HPDE6-E6E7 (cell line): Measurements from ENCODE around the gene CMIP.
A peak's percentile ranks its signal among the peaks of the same experiment; 100 is the strongest.
"Not testable (repeated sequence)": the region's sequence is repeated elsewhere in the genome, so short reads cannot be mapped to it uniquely, and the experiment has no call there.

ENCODE experiments used
- DNase-seq: peaks from one replicate; pipeline ENCODE4 v3.0.0; 2011; ENCODE audit warnings: missing footprints; ENCODE audit errors: extremely low spot score

Gene CMIP

DNA sequence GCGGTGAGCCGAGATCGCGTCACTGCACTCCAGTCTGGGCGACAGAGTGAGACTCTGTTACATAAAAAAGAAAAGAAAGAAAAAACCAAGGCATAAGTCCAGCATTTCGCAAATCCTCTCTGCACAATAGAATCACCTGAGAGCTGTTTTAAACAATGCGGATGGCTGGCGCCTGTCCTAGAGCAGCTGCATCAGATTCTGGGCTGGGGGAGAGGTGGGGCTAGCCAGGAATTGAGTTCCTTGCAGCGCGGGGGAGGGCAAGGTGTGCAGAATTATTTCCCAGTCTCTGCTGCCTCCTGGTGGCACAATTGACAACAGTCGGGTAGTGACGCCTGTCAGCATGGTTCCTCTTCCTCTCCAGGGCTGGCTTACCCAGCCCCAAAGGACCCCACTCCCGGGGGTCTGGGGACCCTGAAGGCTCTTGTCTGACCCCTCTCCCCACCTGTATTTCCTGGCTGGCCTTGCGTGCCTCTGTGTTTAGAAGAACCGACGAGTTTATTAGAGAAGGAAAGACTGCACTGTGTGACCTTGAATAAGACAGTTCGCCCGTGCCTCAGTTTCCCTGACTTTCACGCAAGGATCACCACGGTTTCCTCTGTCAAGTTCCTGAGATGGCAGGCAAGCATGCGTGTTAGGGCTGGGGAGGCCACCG is 293.4 kb downstream of the CMIP start:
- DNase-seq: peak; percentile 97

- no peak for DNase-seq
Observed at GRCh38 chr16:81738783-81739496, 294.3 kb downstream of the CMIP start.

- DNase-seq: no peak
Observed at GRCh38 chr16:81739503-81739902, 294.9 kb downstream of the CMIP start.

DNA sequence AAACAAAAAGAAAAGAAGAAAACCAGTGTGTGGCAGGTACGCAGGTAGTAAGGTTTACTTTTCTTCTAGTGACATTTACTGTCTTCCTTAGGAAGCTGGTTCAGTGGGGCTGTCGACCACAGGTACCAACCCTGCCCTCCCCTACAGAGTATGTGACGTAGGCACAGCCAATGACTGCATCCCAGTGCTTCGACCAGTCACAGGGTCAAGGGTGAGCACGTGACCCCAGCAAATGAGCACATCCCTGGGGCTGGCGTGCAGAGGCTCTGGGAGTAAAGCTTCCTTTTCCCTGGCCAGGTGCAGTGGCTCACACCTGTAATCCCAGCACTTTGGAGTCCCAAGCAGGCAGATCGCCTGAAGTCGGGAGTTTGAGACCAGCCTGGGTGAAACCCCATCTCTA is 295.6 kb downstream of the CMIP start:
- no peak for DNase-seq

DNA sequence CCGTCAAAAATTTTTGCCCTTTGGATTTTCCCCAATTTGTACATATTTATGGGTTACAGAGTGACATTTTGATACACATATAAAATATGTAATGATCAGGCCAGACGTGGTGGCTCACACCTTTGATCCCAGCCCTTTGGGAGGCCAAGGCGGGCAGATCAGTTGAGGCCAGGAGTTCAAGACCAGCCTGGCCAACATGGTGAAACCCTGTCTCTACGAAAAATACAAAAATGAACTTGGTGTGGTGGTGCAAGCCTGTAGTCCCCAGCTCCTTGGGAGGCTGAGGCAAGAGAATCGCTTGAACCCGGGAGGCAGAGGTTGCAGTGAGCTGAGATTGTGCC is 296.8 kb downstream of the CMIP start:
- not testable (repeated sequence) for DNase-seq

- no peak for DNase-seq
Observed at GRCh38 chr16:81744385-81744784, 299.8 kb downstream of the CMIP start.

GRCh38 chr16:81744911-81745310 is 300.3 kb downstream of the CMIP start:
- no peak for DNase-seq

DNA sequence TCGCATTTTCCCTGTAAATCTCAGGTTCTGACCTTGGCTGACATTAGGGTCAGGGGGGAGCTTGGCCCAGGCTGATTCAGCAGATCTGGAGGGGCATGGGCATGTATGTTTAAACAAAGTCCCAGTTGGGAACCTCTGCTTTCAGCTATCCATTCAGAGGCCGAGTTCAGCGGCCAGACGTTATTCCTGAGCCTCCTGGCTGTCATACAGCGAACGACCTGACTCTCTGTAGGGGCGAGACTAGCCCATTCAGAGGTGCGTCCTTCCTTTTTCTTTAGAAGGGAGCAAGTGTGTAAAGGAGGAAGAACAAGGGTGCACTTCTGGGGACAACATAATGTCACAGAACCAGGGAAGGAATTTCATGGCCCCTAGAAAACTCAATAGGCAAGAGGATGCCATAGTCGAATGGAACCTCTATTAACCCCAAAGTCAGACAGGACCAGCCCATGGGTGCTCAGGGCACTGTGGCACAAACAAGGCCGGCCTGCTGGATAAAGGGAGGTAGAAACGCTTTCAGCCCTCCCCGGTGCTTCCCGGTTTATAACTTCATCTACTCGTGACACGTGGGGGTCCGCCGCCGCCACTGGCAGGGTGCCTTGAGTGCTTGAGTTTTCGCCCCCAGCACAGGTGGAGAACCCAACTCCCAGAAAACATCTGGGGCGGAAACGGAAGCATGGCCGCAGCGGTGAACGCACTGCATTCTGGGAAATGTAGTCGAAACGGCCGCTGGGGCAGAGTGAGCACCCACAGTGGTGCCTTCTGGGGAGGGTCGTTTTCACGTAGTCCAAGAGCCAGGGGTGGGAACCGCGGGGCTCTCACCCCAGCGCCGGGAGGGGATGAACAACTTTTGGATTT is 301.3 kb downstream of the CMIP start:
- peak; percentile 79 for DNase-seq

- DNase-seq: no peak
Observed at GRCh38 chr16:81746566-81746965, 302.0 kb downstream of the CMIP start.

- no peak for DNase-seq
Observed at GRCh38 chr16:81748476-81749198, 304.0 kb downstream of the CMIP start.

- DNase-seq: no peak
Observed at GRCh38 chr16:81752225-81752875, 307.7 kb downstream of the CMIP start.

- no peak for DNase-seq
Observed at GRCh38 chr16:81752876-81753227, 308.2 kb downstream of the CMIP start.

DNA sequence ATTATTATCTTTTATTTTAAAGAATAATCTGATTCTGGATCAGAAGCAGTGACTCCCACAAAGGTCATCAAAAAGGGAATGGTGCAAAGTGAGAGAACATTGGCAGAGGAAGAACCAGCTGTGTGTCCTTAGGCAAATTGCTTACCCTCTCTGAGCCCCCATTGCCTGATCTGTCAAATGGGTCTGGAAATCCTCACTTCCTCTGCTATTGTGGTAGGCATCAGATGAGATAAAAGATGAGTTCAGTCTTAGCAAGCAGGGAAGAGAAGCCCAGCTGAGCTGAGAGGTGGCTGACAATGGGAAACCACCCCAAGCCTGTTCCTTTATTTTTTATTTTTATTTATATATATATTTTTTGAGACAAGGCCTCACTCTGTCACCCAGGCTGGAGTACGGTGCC is 310.2 kb downstream of the CMIP start:
- DNase-seq: no peak

- DNase-seq: no peak
Observed at GRCh38 chr16:81755915-81756614, 311.5 kb downstream of the CMIP start.

DNA sequence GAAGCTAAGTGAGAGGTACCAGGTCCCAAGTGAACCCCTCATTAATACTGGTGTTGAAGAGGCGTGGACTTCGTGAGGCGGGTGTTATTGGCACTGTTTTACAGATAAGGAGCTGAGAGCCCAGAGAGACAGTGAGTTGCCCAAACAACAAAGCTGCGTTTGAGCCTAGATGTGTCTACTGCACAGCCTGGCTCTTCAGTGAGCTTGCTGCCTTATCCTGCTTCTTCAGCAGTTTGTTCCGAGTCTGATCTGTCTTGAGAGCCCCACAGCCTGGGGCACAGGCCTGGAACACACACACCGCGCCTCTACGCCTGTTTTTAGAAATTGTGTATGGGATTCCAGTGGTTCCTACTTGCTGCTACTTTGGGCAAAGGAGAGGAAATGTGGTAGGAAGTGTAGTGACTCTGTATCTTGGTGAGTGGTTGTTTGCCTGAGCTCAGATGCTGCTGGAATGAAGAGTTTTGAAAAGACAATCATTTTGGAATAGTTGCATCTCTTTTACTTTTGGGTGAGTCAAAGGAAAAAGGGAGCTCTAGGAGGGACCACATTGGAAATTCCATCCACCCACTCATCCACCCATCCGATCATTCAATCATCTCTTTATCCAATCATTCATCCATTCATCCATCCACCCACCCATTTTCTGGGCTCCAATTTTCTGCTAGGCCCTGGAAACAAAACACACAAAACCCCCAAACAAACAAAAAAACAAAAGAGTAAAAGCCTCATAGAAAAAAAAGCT is 312.2 kb downstream of the CMIP start:
- DNase-seq: no peak

DNA sequence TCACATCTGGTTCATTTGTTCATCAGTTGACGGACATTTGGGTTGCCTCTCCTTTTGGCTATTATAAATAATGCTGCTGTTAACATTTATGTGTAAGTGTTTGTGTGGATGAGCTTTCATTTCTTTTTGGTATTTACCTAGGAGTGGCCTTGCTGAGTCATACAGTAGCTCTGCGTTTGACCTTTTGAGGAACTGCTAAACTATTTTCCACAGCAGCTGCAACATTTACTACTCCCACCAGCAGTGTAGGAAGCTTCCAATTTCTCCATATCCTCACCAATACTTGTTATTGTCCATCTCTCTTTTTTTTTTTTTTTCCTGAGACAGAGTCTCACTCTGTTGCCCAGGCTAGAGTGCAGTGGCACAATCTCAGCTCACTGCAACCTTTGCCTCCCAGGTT is 313.8 kb downstream of the CMIP start:
- DNase-seq: no peak
